Caco-2 (cell line): ENCODE measurements around the gene PCNX4. TPM values are rescaled to one million over a fixed set of nuclear protein-coding genes. Genes with fewer than 3 reads are reported as not detected.

Experiments
- BruUV-seq: library from RNA; stranded (reverse); fragments of 400-500 nt; replicated peaks from 2 replicates; lab custom pipeline; 2021; lab: Mats Ljungman, UMichigan
- CTCF ChIA-PET: fragments of 300-600 bp; sonication (Branson Sonifier 250); formaldehyde crosslinking; loops from one replicate; lab custom pipeline; 2022; ENCODE audit warnings: antibody characterized with exemption; lab: Charles Lee
- POLR2A ChIA-PET: fragments of 300-600 bp; sonication (Branson Sonifier 250); formaldehyde crosslinking; loops from one replicate; lab custom pipeline; 2022; ENCODE audit warnings: antibody characterized with exemption; lab: Charles Lee
- DNase-seq, 2 experiments: peaks; one replicate each; pipeline versions ENCODE4 v3.0.0 to v3.0.0-alpha.2; 2020 to 2022
- H3K27me3 ChIP-seq: replicated peaks from 2 replicates; pipeline ENCODE4 v1.6.0; 2011; ENCODE audit warnings: low read length; ENCODE audit not compliant: control insufficient read depth, insufficient read depth
- H3K36me3 ChIP-seq: 2 replicates; pipeline ENCODE4 v1.5.1; 2011; ENCODE audit warnings: low read length; ENCODE audit not compliant: control insufficient read depth, insufficient read depth
- H3K4me1 ChIP-seq: fragments of 250-450 bp; sonication (Bioruptor Pico); 2 replicates; pipeline ENCODE4 v1.5.1; 2020; ENCODE audit warnings: mild to moderate bottlenecking
- H3K4me3 ChIP-seq: 2 replicates; pipeline ENCODE4 v1.5.1; 2011; ENCODE audit warnings: low read depth, mild to moderate bottlenecking, control low read depth, low read length
- H3K9me3 ChIP-seq: fragments of 250-450 bp; sonication (Bioruptor Pico); 2 replicates; pipeline ENCODE4 v1.5.1; 2020; ENCODE audit warnings: mild to moderate bottlenecking, moderate library complexity
- H3K27ac Mint-ChIP-seq: one replicate; pipeline ENCODE4 v1.8.0; 2022; ENCODE audit warnings: mixed read lengths; ENCODE audit not compliant: unreplicated experiment
- H3K27me3 Mint-ChIP-seq: one replicate; pipeline ENCODE4 v1.8.0; 2022; ENCODE audit warnings: mixed read lengths; ENCODE audit not compliant: insufficient read depth, unreplicated experiment
- H3K36me3 Mint-ChIP-seq: one replicate; pipeline ENCODE4 v1.8.0; 2022; ENCODE audit warnings: mild to moderate bottlenecking, mixed read lengths; ENCODE audit not compliant: insufficient read depth, unreplicated experiment
- H3K4me1 Mint-ChIP-seq: one replicate; pipeline ENCODE4 v1.8.0; 2022; ENCODE audit warnings: low read depth, mixed read lengths; ENCODE audit not compliant: unreplicated experiment
- H3K4me3 Mint-ChIP-seq: one replicate; pipeline ENCODE4 v1.8.0; 2022; ENCODE audit warnings: mild to moderate bottlenecking, moderate library complexity, mixed read lengths; ENCODE audit not compliant: unreplicated experiment
- H3K9me3 Mint-ChIP-seq: one replicate; pipeline ENCODE4 v1.8.0; 2022; ENCODE audit warnings: mixed read lengths; ENCODE audit not compliant: unreplicated experiment
- intact Hi-C: fragments of 100-400 bp; cut with micrococcal nuclease; formaldehyde crosslinking; loops from one replicate; pipeline ENCODE4 v1.10.0; 2022; ENCODE audit not compliant: unreplicated experiment
- total RNA-seq: library from RNA; stranded (reverse); gene quantifications from 2 replicates; pipeline ENCODE4 v1.2.3, GENCODE V29; 2022
- TF ChIP-seq, protein P1 (sequence below), 2 experiments: fragments of 200-600 bp in 1 of 2; IDR thresholded peaks; 1 replicate in 1 of 2; 2 replicates in 1 of 2; pipeline versions ENCODE4 v1.5.1 to v1.8.0; 2011 to 2022; ENCODE audit warnings: antibody characterized with exemption in 1 of 2, control low read depth in 1 of 2, inconsistent platforms in 1 of 2, low read depth in 1 of 2, low read length in 1 of 2, mild to moderate bottlenecking in 1 of 2, moderate library complexity in 1 of 2; ENCODE audit not compliant: insufficient read depth in 1 of 2, severe bottlenecking in 1 of 2, unreplicated experiment in 1 of 2

The PCNX4 gene
- total RNA-seq, 1 experiment from 2014 or later: 72.7 TPM

DNA sequence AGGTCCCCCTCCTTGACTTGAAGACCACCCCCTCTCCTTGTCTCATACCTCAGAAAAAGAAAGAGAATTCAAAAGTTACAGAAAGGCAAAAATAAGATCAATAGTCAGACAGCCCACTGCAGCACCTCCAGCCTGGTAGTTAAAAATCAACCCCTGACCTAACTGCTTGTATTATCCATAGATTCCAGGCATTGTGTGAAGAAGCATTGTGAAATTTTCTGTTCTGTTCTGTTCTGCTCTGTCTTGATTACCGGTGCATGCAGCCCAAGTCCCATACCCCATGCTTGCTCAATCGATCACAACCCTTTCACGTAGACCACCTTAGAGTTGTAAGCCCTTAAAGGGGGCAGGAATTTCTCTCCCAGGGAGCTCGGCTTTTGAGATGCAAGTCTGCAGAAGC, 79.2 kb downstream of the PCNX4 start:
- TF ChIP-seq, protein P1, sequence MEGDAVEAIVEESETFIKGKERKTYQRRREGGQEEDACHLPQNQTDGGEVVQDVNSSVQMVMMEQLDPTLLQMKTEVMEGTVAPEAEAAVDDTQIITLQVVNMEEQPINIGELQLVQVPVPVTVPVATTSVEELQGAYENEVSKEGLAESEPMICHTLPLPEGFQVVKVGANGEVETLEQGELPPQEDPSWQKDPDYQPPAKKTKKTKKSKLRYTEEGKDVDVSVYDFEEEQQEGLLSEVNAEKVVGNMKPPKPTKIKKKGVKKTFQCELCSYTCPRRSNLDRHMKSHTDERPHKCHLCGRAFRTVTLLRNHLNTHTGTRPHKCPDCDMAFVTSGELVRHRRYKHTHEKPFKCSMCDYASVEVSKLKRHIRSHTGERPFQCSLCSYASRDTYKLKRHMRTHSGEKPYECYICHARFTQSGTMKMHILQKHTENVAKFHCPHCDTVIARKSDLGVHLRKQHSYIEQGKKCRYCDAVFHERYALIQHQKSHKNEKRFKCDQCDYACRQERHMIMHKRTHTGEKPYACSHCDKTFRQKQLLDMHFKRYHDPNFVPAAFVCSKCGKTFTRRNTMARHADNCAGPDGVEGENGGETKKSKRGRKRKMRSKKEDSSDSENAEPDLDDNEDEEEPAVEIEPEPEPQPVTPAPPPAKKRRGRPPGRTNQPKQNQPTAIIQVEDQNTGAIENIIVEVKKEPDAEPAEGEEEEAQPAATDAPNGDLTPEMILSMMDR (IDR thresholded peaks at IDR 0.05; ENCODE audit: insufficient read depth in 1 of 2, low read depth in 1 of 2, low read length in 1 of 2, severe bottlenecking in 1 of 2, unreplicated experiment in 1 of 2): no peak
- no TSS peak for BruUV-seq
- Mint-ChIP-seq H3K9me3 (no peaks in the 10 kb centered on the region), H3K4me1 (no peaks in the 10 kb centered on the region), H3K27me3 (no peaks in the 10 kb centered on the region), H3K36me3 (no peaks in the 10 kb centered on the region), H3K4me3 (no peak overlapping the region), H3K27ac (no peak overlapping the region)
- no peak overlapping the region for H3K4me3 ChIP-seq
- H3K9me3 ChIP-seq: no peaks in the 10 kb centered on the region
- DNase-seq: no peak
- ChIA-PET POLR2A (no interaction called here), CTCF (no interaction called here)
- no peaks in the 10 kb centered on the region for H3K4me1 ChIP-seq
- intact Hi-C loops: no loop called here
- no peaks in the 10 kb centered on the region for H3K27me3 ChIP-seq
- H3K36me3 ChIP-seq: no peaks in the 10 kb centered on the region

DNA sequence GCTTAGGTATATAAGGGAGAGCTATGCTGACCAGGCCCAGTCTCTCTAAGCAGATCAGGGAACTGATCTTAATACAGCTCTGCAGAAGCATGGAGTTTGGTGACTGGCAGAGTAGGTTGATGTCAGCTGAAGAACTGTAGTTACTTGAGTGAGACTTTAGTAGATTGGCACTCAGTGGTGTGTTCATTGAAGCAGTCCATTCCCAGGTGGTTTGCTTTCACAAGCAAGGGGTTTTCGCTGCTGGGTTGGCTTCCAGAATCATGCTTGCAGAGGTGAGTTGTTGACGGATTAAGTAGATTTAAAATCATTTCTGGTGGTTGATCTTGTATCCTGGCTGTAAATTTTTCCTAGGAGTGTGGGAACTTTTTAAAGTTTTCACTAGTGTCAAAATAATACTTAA, 80.0 kb downstream of the PCNX4 start:
- ChIA-PET CTCF (no interaction called here), POLR2A (no interaction called here)
- H3K36me3 Mint-ChIP-seq: no peaks in the 10 kb centered on the region
- BruUV-seq: no TSS peak
- H3K4me3 ChIP-seq: no peak overlapping the region
- no peaks in the 10 kb centered on the region for H3K36me3 ChIP-seq
- H3K4me1 Mint-ChIP-seq: no peaks in the 10 kb centered on the region
- no peaks in the 10 kb centered on the region for H3K4me1 ChIP-seq
- TF ChIP-seq, protein P1 (IDR thresholded peaks at IDR 0.05; ENCODE audit: insufficient read depth in 1 of 2, low read depth in 1 of 2, low read length in 1 of 2, severe bottlenecking in 1 of 2, unreplicated experiment in 1 of 2): no peak
- no peak overlapping the region for H3K27ac Mint-ChIP-seq
- intact Hi-C loops: no loop called here
- no peaks in the 10 kb centered on the region for H3K27me3 ChIP-seq
- H3K4me3 Mint-ChIP-seq: no peak overlapping the region
- H3K9me3 Mint-ChIP-seq: no peaks in the 10 kb centered on the region
- DNase-seq: no peak
- H3K9me3 ChIP-seq: no peaks in the 10 kb centered on the region
- no peaks in the 10 kb centered on the region for H3K27me3 Mint-ChIP-seq

DNA sequence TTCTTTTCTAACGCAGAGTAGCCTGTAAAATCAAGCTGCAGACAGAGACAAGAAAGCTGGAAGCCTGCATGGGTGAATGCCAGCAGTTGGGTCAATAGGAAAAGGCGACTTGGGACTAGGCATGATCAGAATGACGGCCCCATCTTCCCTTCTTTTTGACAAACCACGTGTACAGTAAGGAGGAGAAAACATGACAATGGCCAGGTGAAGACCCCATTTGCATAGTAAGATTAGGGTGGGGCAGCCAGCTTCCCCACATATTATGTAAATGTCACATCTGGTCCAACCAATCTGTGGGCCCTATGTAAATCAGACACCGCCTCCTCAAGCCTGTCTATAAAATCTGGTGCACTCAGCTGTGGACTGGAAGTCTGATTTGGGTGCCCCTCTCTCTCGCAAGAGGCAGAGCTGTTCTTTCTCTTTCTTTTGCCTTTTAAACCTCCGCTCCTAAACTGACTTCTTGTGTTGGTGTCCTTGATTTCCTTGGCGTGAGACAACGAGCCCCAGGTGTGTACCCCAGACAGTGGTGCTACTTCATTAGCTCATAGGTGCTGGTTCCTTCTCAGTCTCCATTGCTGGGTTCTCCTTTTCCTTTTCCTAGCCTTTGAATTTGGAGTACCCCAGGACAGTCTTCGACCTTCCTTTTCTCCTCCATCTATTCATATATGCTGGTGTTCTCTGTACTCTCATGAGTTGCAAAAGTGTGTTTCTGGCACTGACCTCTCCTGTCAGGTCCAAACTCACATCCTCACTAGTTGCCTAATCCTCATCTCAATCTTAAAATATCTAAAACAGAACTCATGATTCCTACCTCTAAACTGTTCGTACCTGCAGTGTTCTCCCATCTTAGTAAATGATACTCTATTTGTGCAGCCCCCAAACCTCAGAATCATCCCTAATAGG, 82.9 kb downstream of the PCNX4 start:
- H3K4me1 ChIP-seq: no peaks in the 10 kb centered on the region
- CTCF ChIA-PET: no interaction called here
- no peaks in the 10 kb centered on the region for H3K4me1 Mint-ChIP-seq
- no peak overlapping the region for H3K4me3 Mint-ChIP-seq
- 0 out of 2 replicates have a peak, but pooled peaks cover 14% of the 10 kb centered on the region for H3K9me3 ChIP-seq
- no peaks in the 10 kb centered on the region for H3K9me3 Mint-ChIP-seq
- no peaks in the 10 kb centered on the region for H3K27me3 ChIP-seq
- intact Hi-C loops: no loop called here
- H3K27me3 Mint-ChIP-seq: no peaks in the 10 kb centered on the region
- H3K36me3 ChIP-seq: no peaks in the 10 kb centered on the region
- POLR2A ChIA-PET: no interaction called here
- DNase-seq: no peak
- H3K4me3 ChIP-seq: no peak overlapping the region
- H3K36me3 Mint-ChIP-seq: no peaks in the 10 kb centered on the region
- TF ChIP-seq, protein P1 (IDR thresholded peaks at IDR 0.05; ENCODE audit: insufficient read depth in 1 of 2, low read depth in 1 of 2, low read length in 1 of 2, severe bottlenecking in 1 of 2, unreplicated experiment in 1 of 2): no peak
- no peak overlapping the region for H3K27ac Mint-ChIP-seq
- BruUV-seq: no TSS peak
